Activated CD4-positive, alpha-beta T cell treated with anti-CD3 and anti-CD28 coated beads, Interleukin-2, Interleukin-6, amounts not matched to agents 100 ng/mL and 50 ng/mL, durations not matched to agents 16 hours and 8 hours (primary cell): ENCODE results near the gene KRT86.
"Not testable (repeated sequence)": the region's sequence is repeated elsewhere in the genome, so short reads cannot be mapped to it uniquely, and the experiment has no call there.

Experiments used
- DNase-seq: peaks from one replicate; pipeline ENCODE4 v3.0.0-alpha.2; 2020

Gene KRT86

DNA sequence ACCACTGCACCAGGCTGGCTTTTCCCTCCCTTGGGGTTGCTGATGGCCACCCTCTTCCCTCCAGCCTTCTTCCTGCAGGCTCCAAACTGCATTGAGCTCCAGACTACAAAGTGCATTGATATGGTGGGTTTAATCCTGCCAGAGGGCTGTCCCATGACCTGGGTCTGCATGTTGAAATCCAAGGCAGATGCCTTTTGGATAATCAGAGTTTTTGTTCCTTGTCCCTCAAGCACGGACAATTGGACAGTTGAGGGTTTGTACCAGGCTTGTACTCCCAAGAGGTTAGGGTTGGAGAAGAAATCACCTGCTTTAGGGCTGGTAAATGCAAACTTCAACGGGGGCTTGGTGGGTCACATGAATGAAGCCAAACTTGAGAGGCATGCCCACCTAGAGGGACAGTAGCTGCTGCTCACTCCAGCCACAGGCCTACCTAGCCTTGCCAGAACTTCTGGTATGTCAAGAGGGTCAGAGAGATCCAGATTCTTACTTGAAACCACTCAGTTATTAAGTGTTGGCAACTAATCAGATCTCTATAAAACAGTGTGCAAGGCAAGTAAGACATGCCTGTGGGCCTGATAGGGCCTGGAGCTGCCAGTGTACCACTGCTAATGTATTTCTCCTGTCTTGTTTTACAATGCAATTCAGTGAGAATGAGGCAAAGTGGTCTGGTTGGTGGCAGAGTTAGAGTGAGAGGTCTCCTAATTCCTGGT lies 68.5 kb downstream of the KRT86 start:
- DNase-seq = no peak

DNA sequence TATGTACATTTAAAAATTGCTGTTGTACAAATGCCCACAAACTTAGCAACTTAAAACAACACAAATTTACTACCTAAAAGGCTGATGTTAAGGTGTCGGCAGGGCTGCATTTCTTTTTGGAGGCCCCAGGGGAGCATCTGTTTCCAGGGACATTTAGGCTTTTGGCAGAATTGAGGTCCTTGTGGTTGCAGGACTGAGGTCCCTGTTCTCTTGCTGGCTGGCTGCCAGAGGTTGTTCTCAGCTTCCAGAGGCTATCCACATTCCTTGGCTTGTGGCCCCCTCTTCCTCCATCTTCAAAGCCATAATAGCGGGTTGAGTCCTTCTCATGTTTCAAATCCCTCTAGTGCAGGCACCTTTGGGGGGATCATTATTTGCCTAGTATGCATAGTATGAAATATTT lies 69.1 kb downstream of the KRT86 start:
- no peak for DNase-seq

DNA sequence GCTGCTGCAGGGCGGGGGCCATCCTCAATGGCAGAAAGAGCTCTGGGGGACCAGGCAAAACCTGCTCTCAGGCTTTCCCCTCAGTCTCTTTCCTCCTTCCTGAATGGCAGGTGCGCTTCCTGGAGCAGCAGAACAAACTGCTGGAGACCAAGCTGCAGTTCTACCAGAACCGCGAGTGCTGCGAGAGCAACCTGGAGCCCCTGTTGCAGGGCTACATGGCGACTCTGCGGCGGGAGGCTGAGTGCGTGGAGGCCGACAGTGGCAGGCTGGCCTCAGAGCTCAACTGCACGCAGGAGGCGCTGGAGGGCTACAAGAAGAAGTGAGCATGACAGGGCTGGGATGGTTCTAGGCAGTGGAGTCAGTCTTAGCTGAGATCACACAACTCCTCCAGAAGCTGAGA lies 69.7 kb downstream of the KRT86 start:
- no peak for DNase-seq

DNA sequence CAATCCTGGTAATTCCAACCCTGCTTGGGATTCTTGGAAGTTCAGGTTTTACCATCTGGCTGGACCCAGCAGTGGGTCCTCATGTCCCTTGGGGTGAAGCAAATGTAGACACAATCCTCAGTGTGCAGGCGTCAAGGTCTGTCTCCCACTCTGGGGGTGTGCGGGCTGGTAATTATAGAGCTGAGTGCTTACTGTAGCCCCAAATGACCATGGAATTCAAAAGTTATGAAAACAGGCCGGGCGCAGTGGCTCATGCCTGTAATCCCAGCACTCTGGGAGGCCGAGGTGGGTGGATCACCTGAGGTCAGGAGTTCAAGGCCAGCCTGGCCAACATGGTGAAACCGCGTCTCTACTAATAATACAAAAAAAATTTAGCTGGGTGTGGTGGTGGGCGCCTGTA lies 70.6 kb downstream of the KRT86 start:
- not testable (repeated sequence) for DNase-seq

DNA sequence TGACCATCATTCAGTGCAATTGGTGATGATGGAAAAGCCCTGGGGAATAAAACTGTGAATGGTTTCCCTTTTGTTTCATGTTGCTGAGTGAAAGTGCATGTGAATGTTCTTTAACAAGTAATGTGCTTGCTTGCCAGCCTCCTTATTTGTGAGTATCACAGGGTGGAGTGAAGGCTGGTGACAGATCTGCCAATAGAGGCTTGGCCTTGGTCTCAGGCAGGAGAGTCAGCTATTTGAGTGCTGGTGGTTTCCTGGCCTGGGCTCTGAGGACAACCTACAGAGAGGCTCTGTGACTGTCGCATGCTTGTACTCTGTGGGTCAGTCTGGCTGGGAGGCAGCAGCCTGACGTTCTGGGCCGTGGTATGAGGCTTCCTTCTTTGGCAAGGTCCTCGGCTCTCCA lies 72.1 kb downstream of the KRT86 start:
- no peak for DNase-seq

DNA sequence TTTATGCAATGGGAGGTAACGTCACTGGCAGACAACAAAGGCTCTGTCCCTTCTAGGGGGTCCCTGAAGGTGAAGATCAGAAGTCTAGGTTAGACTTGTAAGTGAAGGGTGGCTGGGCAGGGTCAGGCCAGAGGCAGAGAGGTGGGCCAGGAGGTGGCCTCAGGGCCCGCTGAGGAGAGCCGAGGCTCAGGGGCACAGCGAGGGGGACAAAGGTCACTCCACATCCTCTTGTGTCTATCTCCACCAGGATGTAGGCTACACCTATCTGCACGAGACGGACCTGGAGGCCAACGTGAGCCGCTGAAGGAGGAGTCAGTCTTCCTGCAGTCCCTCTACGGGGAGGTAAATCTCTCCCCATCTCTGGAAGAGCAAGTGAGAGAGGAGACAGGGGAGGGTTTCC lies 72.6 kb downstream of the KRT86 start:
- DNase-seq = no peak

DNA sequence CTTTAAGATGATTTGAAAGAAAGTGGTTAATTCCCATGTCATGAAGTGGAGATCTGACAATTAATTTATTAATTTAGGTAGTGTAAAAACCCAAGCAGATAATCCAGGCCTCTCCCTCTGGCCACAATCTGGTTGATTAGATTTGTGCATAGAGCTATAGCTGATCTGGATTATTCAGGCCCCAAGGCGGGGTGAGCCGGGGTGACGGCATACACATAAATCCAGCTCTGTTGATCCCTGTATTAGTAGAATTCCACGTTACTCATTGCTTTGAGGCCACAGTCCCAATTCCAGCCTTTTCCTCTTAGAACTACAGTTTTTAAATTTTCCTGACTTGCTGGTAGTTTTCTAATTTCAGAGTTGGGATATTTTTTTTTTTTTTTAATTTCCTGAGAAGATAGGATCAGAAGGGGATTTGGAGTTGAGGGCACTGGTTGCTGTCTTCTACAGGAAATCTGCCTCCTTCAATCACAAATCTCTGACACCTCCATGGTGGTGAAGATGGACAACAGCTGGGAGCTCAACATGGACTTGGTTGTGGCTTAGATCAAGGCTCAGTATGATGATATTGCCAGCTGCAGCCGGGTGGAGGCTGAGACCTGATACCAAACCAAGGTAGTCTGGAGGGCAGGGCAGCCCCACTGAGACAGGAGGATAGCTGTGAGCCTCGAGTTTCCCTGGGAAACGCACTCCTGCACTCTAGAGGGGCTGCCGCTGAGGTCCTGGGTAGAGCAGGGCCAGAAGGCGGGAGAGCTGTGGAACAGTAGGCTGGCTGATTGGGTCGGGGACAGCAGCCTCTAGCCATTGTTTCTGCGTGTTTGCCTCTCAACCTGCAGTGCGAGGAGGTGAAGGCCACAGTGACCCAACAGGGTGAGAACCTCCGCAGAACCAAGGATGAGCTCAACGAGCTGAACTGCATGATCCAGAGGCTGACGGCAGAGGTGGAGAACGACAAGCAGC lies 73.4 kb downstream of the KRT86 start:
- DNase-seq = no peak

DNA sequence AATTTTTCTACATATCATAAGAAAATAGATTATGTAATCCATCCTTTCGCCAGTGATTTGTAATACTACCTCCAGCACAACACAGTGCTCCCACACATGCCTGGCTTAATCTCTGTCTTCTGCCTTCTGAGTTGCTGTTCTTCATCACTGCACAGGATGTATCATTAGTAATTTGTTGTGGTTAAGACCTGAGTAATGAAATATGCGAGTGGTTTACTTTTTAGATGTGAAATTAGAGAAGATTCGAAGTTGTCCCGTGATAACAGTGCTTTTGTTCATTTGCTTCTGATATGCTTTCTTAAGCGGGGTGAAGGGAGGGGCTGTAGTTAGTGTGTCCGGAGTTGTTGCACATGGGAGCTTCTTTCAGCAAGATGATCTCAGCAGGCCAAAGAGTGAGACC lies 74.8 kb downstream of the KRT86 start:
- no peak for DNase-seq

DNA sequence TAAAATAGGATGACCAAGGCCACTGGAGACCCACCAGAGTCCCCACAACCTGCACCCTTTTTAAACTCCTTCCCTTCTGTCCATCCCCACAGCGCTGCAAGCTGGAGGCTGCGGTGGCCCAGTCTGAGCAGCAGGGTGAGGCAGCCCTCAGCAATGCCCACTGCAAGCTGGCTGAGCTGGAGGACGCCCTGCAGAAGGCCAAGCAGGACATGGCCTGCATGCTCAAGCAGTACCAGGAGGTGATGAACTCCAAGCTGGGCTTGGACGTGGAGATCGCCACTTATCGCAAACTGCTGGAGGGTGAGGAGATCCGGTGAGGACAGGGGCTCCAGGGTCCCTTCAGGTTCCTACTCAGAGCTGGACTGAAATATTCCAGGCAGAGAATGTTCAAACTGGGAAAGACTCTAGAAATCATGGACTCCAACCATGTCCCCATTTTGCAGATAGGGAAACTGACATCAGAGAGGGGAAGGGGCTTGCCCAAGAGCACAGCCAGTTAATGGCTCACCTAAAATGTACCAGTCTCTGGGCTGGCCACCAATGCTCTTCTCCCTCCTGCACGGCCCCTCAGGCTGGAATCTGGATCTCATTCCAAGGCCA lies 75.7 kb downstream of the KRT86 start:
- no peak for DNase-seq

DNA sequence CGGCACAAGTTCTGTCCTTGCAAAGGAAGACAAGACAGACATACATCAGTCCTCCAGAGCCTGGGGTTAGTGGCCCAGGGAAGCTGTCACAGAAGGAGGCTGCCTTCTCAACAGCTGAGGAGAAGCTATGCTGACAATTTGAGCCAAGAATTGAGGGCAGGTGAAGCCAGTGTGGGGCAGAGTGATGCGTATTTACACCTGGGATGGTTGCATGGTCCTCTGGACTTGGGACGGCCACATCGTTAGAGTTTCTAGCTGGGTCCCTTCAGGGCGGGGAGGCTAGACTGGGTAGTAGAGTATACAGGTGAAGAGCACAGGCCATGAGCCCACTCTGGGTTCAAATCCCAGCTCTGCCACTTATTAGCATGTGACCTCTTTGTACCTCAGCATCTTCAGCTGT lies 76.3 kb downstream of the KRT86 start:
- no peak for DNase-seq

DNA sequence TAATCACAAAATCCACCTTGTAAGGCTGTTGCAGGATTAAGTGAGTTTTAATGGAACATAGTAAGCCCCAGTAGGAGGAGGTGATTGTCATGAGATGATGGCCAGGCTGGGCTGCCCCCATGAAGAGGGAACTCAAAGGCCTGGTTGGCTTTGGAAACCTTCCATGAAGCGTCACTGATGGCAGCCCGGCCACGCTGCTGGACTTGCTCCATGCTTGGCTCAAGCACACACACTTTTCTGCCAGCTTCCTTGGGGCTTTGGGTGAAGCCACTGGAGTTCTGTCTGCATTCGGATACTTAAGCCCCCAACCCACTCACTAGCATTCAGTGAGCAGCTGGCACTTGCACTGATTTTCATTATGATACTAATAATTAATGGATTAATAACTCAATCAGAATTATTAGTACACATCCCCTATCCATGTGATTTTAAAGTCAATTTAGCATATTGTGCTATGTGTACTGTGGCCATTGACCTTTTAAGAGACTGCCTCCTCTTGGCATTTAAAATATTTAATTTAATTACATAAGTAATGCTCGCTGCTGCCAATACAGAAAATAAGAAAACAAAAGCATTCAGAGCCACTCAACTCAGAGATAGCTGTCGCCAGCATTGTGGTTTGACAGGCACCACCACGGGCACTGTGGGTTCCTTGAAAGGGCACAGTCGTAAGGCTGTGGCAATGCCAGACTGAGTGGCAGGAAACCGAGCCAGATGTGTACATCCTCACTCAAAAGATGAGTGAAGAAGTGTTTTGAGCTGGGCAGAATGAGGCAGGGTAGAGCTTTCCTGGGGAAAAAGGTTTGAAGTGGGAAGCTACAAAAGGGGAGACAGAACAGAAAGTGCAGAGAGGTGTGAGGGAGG lies 77.0 kb downstream of the KRT86 start:
- peak; percentile 56 for DNase-seq

DNA sequence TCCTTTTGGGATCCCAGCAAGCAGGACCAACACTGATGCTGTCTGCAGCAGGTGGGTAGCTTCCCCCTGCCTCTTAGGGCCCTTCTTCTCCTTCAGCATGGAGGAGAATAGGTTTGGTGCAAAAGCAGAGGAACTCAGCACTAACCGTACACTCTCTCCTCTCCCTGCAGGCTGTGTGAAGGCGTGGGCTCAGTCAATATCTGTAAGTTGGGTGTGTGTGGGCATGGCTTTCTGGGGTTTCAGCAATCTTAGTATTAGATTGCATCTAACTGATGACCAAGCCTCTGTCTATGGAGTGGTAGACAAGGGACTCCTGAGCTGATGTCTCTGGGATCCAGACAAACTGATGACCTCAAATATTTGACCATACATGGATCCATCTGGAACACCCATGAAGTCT lies 78.5 kb downstream of the KRT86 start:
- no peak for DNase-seq

DNA sequence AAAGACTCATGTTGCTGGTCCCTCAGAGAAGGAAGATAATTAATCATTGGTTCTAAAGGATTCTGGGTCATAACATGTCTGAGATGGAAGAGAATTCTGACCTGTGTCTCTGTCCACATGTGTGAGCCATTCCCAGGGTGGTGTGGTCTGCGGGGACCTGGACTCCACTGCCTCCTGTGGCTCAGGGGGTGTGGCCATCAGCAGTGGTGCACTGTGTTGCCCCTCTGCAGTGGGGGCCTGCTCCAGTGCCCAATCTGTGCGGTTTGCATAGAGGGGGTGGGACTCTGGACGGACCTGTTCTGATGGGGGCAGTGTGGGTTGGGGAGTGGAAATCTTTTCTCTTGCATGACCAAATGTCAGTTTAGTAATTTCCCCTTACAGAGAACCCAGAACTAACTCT lies 79.3 kb downstream of the KRT86 start:
- DNase-seq = no peak

DNA sequence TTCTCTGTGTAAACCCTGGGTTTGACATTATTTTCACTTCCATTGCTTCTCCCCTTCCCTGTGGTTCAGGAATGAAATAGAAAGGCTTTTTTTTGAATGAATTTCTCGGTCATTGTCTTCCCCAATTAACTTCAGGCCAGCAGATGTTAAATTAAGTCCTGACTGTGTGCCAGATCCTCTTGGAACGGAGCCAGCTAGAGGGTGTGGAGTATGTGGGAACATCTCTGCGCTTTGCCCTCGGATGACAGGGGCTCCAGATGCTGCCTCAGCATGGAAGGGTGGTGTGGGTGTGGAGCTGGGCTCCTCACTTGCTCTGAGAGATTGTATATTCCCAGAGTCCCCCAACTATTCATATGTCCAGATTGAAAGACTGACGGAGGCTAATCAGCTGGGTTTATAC lies 79.8 kb downstream of the KRT86 start:
- no peak for DNase-seq

DNA sequence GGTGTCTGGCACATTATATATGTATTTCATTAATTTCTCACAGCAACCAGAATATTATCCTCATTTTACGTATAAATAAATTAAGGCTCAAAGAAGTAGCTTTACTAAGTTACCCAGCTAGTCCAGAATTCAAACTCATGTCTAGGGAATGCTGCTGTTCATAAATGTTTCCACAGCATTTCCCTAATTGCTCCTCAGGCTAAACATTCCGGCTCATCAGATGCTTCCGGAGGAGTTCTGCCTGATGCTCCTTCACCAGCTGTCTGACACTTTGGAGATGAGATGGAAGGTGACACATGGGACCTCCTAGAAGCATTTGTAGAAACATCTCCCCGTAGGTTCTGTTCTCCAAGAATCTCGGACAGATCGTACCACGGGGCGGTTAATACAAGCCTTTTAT lies 80.7 kb downstream of the KRT86 start:
- no peak for DNase-seq

DNA sequence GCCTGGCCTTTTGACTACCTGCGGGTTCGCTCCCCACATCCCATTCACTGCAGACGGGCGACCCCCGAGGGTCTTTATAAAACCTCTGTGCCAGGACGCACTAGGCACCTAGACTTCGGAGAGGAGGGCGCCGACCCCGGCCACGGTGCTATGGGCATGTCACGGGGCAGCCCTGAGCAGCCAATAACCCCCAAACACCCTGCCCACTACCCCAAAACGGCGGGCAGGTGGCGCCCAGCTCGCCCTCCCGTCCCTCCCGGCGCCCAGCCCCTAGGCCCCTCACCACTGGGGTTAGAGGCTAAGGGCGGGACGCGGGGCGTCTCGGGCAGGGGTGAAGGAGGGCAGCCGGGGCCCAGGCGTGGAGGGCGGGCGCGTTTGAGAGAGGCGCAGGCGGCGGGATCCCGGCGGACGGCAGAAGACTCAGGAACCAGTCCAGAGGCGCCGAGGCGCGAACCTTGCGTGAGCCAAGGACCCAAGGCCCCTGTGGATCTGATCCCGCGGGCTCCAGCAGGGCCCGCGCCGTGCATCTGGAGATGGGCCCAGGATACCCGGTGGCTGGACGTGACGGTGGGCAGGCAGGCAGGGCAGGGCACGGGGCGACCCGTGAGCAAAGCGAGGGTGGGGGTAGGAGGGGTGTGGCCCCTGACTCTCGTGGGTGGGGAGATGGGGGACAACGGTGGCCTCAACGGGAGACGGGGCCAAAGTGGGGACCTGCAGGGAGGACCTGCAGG lies 81.8 kb downstream of the KRT86 start:
- DNase-seq = no peak

DNA sequence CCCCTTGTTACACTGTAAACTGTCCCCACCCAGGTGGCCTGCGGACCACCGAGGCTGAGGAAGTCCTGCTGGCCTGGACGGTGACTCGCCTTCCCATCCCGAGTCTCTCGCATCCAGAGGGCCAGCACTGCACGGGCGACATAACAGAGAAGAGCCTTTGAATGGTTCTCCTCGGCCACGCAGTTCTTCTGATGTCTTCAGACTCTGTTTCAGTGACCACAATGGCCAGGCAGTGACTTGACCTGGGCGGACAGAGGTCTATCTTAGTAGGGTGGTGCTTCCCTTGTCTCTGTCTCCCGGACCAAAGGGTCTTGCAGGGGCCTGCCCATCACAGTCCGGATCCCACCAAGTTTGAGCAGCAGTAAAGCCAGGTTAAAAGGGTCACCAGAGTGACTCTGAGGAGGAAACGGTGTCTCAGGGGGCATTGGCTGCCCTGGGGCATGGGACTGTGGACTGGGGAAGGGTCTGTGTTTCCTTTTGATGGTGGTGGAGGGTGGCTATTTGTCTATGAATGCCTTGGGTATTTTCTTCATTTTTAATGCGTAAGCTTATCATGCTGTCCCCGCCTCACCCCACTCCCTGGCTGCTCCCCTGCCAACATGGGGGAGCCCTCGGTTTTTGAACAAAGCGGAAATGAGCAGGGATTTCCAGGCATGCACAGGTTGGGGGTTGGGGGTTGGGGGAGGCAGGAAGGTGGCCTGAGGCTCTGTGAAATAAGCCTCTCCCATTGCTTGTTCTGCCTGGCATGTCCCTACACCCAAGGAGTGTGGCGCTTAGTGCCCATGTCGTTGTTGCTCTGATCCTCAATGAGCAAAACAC lies 82.5 kb downstream of the KRT86 start:
- DNase-seq = no peak
